ENCODE results near the gene PXYLP1. TPM values are rescaled to one million over a fixed set of nuclear protein-coding genes. Genes with fewer than 3 reads are reported as not detected.

PXYLP1 gene
- total and polyA plus RNA-seq, 9 of the 15 experiments (the other 6 are each of a cell fraction or from before 2014, with no cell fraction given): 0.80 to 2.9 (median 1.3) TPM

DNA sequence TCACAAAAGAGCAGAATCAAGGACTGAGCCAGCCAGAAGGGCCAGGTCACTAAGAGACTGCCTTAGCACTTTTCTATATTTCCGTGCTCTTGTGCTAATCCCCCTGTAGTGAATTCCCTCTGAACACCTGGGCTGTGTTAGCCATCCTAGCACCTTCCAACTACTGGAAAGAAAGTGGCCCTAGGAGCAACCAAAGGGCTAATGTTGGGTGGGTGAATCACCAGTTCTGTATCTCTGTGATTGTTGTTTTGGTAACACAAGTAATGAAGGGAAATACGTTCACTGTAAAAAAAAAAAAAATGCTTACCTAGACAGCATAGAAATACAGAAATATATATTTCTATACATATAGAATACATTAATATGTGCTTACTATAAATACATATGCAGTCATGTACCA lies 43.9 kb downstream of the PXYLP1 start:
- Histone ChIP-seq H3K4me1 (replicated peaks in 1 of 2; ENCODE audit: control insufficient read depth in 2 of 2, insufficient read depth in 2 of 2, low read length in 2 of 2) (peaks cover 0 to 5% of the 10 kb centered on the region in 2 experiments; a peak in 3 of 5 replicates), H3K9ac (ENCODE audit: insufficient read depth in 1 of 2, low read depth in 2 of 2, low read length in 2 of 2) (no peak overlapping the region), H3K4me3 (no peak overlapping the region), H2AFZ (ENCODE audit: low read depth, low read length) (no peak overlapping the region), H3K9me3 (replicated peaks; ENCODE audit: control insufficient read depth, insufficient read depth, low read depth, low read length) (no peaks in the 10 kb centered on the region), H3K9me1 (ENCODE audit: control insufficient read depth, insufficient read depth, low read length) (no peaks in the 10 kb centered on the region), H3K79me2 (ENCODE audit: control insufficient read depth, insufficient read depth, low read length) (no peaks in the 10 kb centered on the region), H4K20me1 (replicated peaks; ENCODE audit: control insufficient read depth, insufficient read depth, low read length) (no peaks in the 10 kb centered on the region), H3K27me3 (ENCODE audit: control insufficient read depth in 2 of 2, insufficient read depth in 2 of 2, low read length in 2 of 2) (peaks cover 20 to 44% of the 10 kb centered on the region in 2 experiments), H3K4me2 (ENCODE audit: insufficient read depth, low read length) (no peak overlapping the region), H3K36me3 (ENCODE audit: control insufficient read depth, insufficient read depth, low read length) (no peaks in the 10 kb centered on the region), H3K27ac (ENCODE audit: extremely low read depth, low read depth, low read length) (no peak overlapping the region)
- no peak for FAIRE-seq
- intact Hi-C loops (cut with micrococcal nuclease) (loop anchor here (5.0 kb wide), 1 partner anchor 43 kb away; the partner anchor contains the start of gene PXYLP1), in situ Hi-C loops (cut with MboI) (no loop called here)
- no peak for DNase-seq (ENCODE audit: extremely low read depth in 1 of 4, low spot score in 3 of 4)
- TF ChIP-seq ZNF395 (CRISPR knock-in tag; IDR thresholded peaks at IDR 0.05): 0 out of 2 replicates have a peak, but pooled peaks have one; percentile 26
- TF ChIP-seq ZBTB8A (IDR thresholded peaks at IDR 0.05; ENCODE audit: partially characterized antibody): no peak
- POLR2A ChIA-PET: no interaction called here
- WGBS (ENCODE audit: insufficient coverage, low coverage, missing lambda C conversion rate): 0% methylated on average over 2 of the region's 2 CpGs
- no peak for ATAC-seq
- no TSS peak for BruUV-seq (replicated peaks)
- CTCF ChIA-PET (ENCODE audit: low intra/inter-chr PET ratio): no interaction called here

DNA sequence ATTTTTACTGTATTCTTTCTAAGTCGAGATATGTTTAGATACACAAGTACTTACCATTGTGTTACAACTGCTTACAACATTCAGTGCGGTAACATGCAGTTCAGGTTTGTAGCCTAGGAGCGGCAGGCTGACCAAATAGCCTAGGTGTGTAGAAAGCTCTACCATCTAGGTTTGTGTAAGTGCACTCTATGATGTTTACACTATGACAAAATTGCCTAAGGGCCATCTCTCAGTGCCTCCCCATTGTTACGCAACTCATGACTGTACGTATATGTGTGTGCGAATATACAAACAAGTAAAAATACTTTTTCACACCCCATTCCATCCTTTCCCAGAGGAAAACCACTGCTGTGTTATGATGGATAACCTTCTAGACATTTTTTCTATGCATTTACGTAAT lies 44.3 kb downstream of the PXYLP1 start:
- no peak overlapping the region for H3K4me3 ChIP-seq
- H3K9me3 ChIP-seq (replicated peaks; ENCODE audit: control insufficient read depth, insufficient read depth, low read depth, low read length): no peaks in the 10 kb centered on the region
- intact Hi-C loops (cut with micrococcal nuclease) (loop anchor here (5.0 kb wide), 1 partner anchor 44 kb away; the partner anchor contains the start of gene PXYLP1), in situ Hi-C loops (cut with MboI) (no loop called here)
- H3K9ac ChIP-seq (ENCODE audit: insufficient read depth in 1 of 2, low read depth in 2 of 2, low read length in 2 of 2): no peak overlapping the region
- H4K20me1 ChIP-seq (replicated peaks; ENCODE audit: control insufficient read depth, insufficient read depth, low read length): no peaks in the 10 kb centered on the region
- peaks cover 20 to 40% of the 10 kb centered on the region in 2 experiments for H3K27me3 ChIP-seq (ENCODE audit: control insufficient read depth in 2 of 2, insufficient read depth in 2 of 2, low read length in 2 of 2)
- ChIA-PET POLR2A (no interaction called here), CTCF (ENCODE audit: low intra/inter-chr PET ratio) (no interaction called here)
- FAIRE-seq (no peak), ATAC-seq (peak; percentile 60), DNase-seq (ENCODE audit: extremely low read depth in 1 of 4, low spot score in 3 of 4) (no peak)
- H2AFZ ChIP-seq (ENCODE audit: low read depth, low read length): no peak overlapping the region
- no peak overlapping the region for H3K4me2 ChIP-seq (ENCODE audit: insufficient read depth, low read length)
- 18% methylated on average over 7 of the region's 7 CpGs for WGBS (ENCODE audit: insufficient coverage, low coverage, missing lambda C conversion rate)
- no TSS peak for BruUV-seq (replicated peaks)
- no peak overlapping the region for H3K27ac ChIP-seq (ENCODE audit: extremely low read depth, low read depth, low read length)
- H3K79me2 ChIP-seq (ENCODE audit: control insufficient read depth, insufficient read depth, low read length): no peaks in the 10 kb centered on the region
- H3K9me1 ChIP-seq (ENCODE audit: control insufficient read depth, insufficient read depth, low read length): no peaks in the 10 kb centered on the region
- no peaks in the 10 kb centered on the region for H3K36me3 ChIP-seq (ENCODE audit: control insufficient read depth, insufficient read depth, low read length)
- H3K4me1 ChIP-seq (replicated peaks in 1 of 2; ENCODE audit: control insufficient read depth in 2 of 2, insufficient read depth in 2 of 2, low read length in 2 of 2): peaks cover 0 to 5% of the 10 kb centered on the region in 2 experiments; a peak in 3 of 5 replicates
- TF ChIP-seq FOXP1 (CRISPR knock-in tag; IDR thresholded peaks at IDR 0.05) (no peak), PRPF4 (IDR thresholded peaks at IDR 0.05; ENCODE audit: insufficient read depth, low read depth, low read length, poor library complexity, severe bottlenecking) (no peak), KLF1 (tag; IDR thresholded peaks at IDR 0.05) (no peak), CEBPG (CRISPR knock-in tag; IDR thresholded peaks at IDR 0.05) (peak; percentile 80), CEBPG (tag; conservative IDR thresholded peaks at IDR 0.05 in 1 of 2, IDR thresholded peaks at IDR 0.05 in 1 of 2) (peak; percentile 95 to 97), ETS1 (conservative IDR thresholded peaks at IDR 0.05; ENCODE audit: control insufficient read depth, low read depth, low read length) (no peak), HNRNPK (IDR thresholded peaks at IDR 0.05; ENCODE audit: low read depth, low read length, poor library complexity, severe bottlenecking) (no peak), ZC3H8 (IDR thresholded peaks at IDR 0.05) (no peak), ZNF384 (IDR thresholded peaks at IDR 0.05; ENCODE audit: low read depth, low read length) (no peak), RFX7 (CRISPR knock-in tag; IDR thresholded peaks at IDR 0.05) (no peak), CBX2 (IDR thresholded peaks at IDR 0.05; ENCODE audit: insufficient read depth, low read length, poor library complexity, severe bottlenecking) (no peak), SAP30 (IDR thresholded peaks at IDR 0.05; ENCODE audit: borderline replicate concordance, insufficient read depth, low read depth, low read length, poor library complexity, severe bottlenecking) (no peak)

Data from K562 (cell line).